ACHN (cell line): ENCODE measurements around the gene BAIAP3.
A peak's percentile ranks its signal among the peaks of the same experiment; 100 is the strongest.

Experiments
- DNase-seq: peaks from one replicate; pipeline ENCODE4 v3.0.0-alpha.2; 2015
- in situ Hi-C: cut with HindIII; loops from 2 replicates; pipeline ENCODE4 v1.10.0; 2017; ENCODE audit warnings: low sequenced_read_pairs, low pct_ligation_motif_present, low pct_unique_long_range_greater_than_20kb

Gene BAIAP3

GRCh38 chr16:1297018-1297696, 36.3 kb upstream of the BAIAP3 start:
- peak; percentile 89 for DNase-seq
- in situ Hi-C loops, result loop anchor here (25.0 kb wide), 2 partner anchors 90 to 160 kb away; no protein-coding TSS in a partner anchor

GRCh38 chr16:1298406-1298805, 35.0 kb upstream of the BAIAP3 start:
- DNase-seq, result no peak
- in situ Hi-C loops, result loop anchor here (25.0 kb wide), 2 partner anchors 89 to 161 kb away; no protein-coding TSS in a partner anchor

GRCh38 chr16:1299012-1299867, 34.2 kb upstream of the BAIAP3 start:
- peak; percentile 54 for DNase-seq
- in situ Hi-C loops, result loop anchor here (25.0 kb wide), 2 partner anchors 88 to 162 kb away; no protein-coding TSS in a partner anchor

- DNase-seq, result no peak
- in situ Hi-C loops, result loop anchor here (25.0 kb wide), 2 partner anchors 87 to 163 kb away; no protein-coding TSS in a partner anchor
These were observed 33.6 kb upstream of the BAIAP3 start for GRCh38 chr16:1299868-1300203.

- peak; percentile 71 for DNase-seq
- in situ Hi-C loops, result no loop called here
These were observed 32.6 kb upstream of the BAIAP3 start for GRCh38 chr16:1300664-1301476.

GRCh38 chr16:1301562-1301961, 31.9 kb upstream of the BAIAP3 start:
- in situ Hi-C loops, result no loop called here
- DNase-seq, result no peak

- in situ Hi-C loops, result no loop called here
- DNase-seq, result no peak
These were observed 27.6 kb upstream of the BAIAP3 start for GRCh38 chr16:1305823-1306222.

GRCh38 chr16:1306334-1306733, 27.1 kb upstream of the BAIAP3 start:
- in situ Hi-C loops, result no loop called here

GRCh38 chr16:1308036-1308976, 25.1 kb upstream of the BAIAP3 start:
- DNase-seq, result peak; percentile 71

More at GRCh38 chr16:1306334-1306733, 27.1 kb upstream of the BAIAP3 start:
- DNase-seq, result no peak

GRCh38 chr16:1308977-1309885, 24.2 kb upstream of the BAIAP3 start, which contains the start of gene UBE2I:
Gene UBE2I (plus strand): TSS chr16:1309636. CDS start chr16:1314031, 4,395 bp downstream.
- in situ Hi-C loops, result no loop called here
- peak; percentile 99 for DNase-seq

More at GRCh38 chr16:1308036-1308976, 25.1 kb upstream of the BAIAP3 start:
- in situ Hi-C loops, result no loop called here

- in situ Hi-C loops, result no loop called here
- DNase-seq, result peak; percentile 46
These were observed 23.3 kb upstream of the BAIAP3 start for GRCh38 chr16:1309888-1310831.

- in situ Hi-C loops, result no loop called here
- peak; percentile 51 for DNase-seq
These were observed 22.6 kb upstream of the BAIAP3 start for GRCh38 chr16:1310832-1311200.

GRCh38 chr16:1311212-1311737, 22.2 kb upstream of the BAIAP3 start:
- in situ Hi-C loops, result no loop called here
- no peak for DNase-seq

GRCh38 chr16:1311738-1312466, 21.5 kb upstream of the BAIAP3 start:
- in situ Hi-C loops, result no loop called here

GRCh38 chr16:1312467-1312816, 21.0 kb upstream of the BAIAP3 start:
- in situ Hi-C loops, result no loop called here
- DNase-seq, result no peak

More at GRCh38 chr16:1311738-1312466, 21.5 kb upstream of the BAIAP3 start:
- no peak for DNase-seq
